Measurements from ENCODE around the gene SLC35B3.
"Not testable (repeated sequence)": the region's sequence is repeated elsewhere in the genome, so short reads cannot be mapped to it uniquely, and the experiment has no call there.

SLC35B3 gene

GRCh38 chr6:8415280-8415679 is 20.1 kb downstream of the SLC35B3 start:
- DNase-seq (ENCODE audit: low read depth in 2 of 2): no peak

- DNase-seq (ENCODE audit: low read depth in 2 of 2): no peak
These were observed 20.5 kb downstream of the SLC35B3 start for GRCh38 chr6:8414844-8415243.

- DNase-seq (ENCODE audit: low read depth in 2 of 2): not testable (repeated sequence)
These were observed 29.4 kb downstream of the SLC35B3 start for GRCh38 chr6:8405946-8406345.

GRCh38 chr6:8402546-8402945 is 32.8 kb downstream of the SLC35B3 start:
- no peak for DNase-seq (ENCODE audit: low read depth in 2 of 2)

- no peak for DNase-seq (ENCODE audit: low read depth in 2 of 2)
These were observed 34.7 kb downstream of the SLC35B3 start for GRCh38 chr6:8400663-8401062.

- DNase-seq (ENCODE audit: low read depth in 2 of 2): no peak
These were observed 42.8 kb downstream of the SLC35B3 start for GRCh38 chr6:8392569-8392968.

GRCh38 chr6:8391934-8392333 is 43.4 kb downstream of the SLC35B3 start:
- DNase-seq (ENCODE audit: low read depth in 2 of 2): no peak

GRCh38 chr6:8389036-8389818 is 46.1 kb downstream of the SLC35B3 start:
- DNase-seq (ENCODE audit: low read depth in 2 of 2): no peak

- no peak for DNase-seq (ENCODE audit: low read depth in 2 of 2)
These were observed 47.4 kb downstream of the SLC35B3 start for GRCh38 chr6:8387942-8388437.

- DNase-seq (ENCODE audit: low read depth in 2 of 2): no peak
These were observed 51.8 kb downstream of the SLC35B3 start for GRCh38 chr6:8383584-8383983.

GRCh38 chr6:8382434-8382833 is 52.9 kb downstream of the SLC35B3 start:
- DNase-seq (ENCODE audit: low read depth in 2 of 2): no peak

GRCh38 chr6:8375916-8376315 is 59.4 kb downstream of the SLC35B3 start:
- no peak for DNase-seq (ENCODE audit: low read depth in 2 of 2)

All from stimulated activated CD8-positive, alpha-beta memory T cell treated with anti-CD3 and anti-CD28 coated beads, Interleukin-7, amount 100 ng/mL, for 4 hours (primary cell).